Glomerular endothelial cell (primary cell): Measurements from ENCODE around the gene ZNF507. TPM values are rescaled to one million over a fixed set of nuclear protein-coding genes. Genes with fewer than 3 reads are reported as not detected.

Experiments used
- DNase-seq: peaks from one replicate; pipeline ENCODE4 v3.0.0-alpha.2; 2011; ENCODE audit warnings: low read depth, low spot score; ENCODE audit errors: extremely low read depth
- total RNA-seq: library from RNA; depleted of rRNA; stranded (reverse); fragments of >200 nt; gene quantifications from 2 replicates; pipeline ENCODE4 v1.2.3, GENCODE V29; 2015

Gene ZNF507
- total RNA-seq, 1 donor from 2014 or later, result 16.1 TPM

DNA sequence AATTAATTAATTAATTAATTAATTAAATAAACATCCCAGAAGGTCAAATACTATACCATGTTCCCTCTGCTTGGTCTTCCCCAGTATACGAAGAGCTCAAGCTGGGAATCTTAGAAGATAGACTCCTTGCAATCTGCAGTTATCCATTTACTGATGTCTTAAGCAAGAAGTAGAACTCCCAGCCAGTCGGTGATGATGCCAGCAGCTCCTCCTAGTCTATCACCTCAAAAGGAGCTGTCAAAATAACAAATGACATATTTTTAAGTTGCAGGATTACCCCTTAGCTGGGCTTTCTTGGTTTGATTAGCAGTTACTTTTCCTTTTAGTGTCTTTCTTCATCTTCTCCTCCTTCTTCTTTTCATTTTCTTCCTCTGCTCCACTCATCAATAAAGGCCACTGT lies 6.0 kb upstream of the ZNF507 start:
- DNase-seq, result no peak

DNA sequence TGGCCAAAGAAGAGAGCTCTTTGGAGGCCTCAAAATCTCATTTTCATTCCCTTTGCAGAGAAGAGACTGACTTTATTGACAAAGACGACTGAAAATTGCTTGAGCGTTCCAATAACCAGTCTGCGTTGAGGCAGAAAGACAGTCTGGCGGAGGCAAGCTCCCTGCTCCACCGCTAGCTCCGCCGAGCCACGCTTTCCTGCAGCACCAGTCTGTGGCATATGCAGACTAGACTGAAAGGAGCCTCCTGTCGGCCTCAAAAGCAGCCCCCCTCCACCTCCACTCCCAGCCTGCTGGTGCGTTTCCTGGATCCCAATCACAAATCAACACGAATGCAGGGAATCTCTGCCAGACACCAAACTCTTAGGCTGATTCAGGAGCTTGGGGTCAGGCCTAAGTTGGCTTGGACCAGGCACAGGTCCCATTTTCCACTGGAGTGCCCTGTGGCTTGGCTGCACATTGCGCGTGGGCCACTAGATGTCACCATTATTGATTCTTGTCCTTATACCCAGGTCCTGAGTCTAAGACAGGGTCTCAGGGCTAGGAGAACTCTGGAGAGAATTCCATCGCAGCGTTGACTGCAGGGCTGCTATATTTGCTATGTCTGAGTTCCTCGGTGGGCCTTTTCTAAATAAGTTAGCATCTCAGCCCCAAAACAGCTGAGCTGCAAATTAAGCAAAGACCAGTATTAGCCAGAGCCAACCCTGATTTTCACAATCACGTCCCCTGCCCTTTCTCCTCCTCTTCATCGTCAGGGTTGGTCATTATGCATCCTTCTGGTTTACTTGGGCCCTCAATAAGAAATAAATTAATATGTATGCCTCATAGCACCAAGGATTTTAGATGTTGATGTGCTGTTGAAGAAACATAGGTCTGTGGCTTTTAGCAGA lies 5.2 kb upstream of the ZNF507 start:
- DNase-seq, result no peak

- no peak for DNase-seq
These were observed 2.7 kb upstream of the ZNF507 start for GRCh38 chr19:32342695-32343094.

DNA sequence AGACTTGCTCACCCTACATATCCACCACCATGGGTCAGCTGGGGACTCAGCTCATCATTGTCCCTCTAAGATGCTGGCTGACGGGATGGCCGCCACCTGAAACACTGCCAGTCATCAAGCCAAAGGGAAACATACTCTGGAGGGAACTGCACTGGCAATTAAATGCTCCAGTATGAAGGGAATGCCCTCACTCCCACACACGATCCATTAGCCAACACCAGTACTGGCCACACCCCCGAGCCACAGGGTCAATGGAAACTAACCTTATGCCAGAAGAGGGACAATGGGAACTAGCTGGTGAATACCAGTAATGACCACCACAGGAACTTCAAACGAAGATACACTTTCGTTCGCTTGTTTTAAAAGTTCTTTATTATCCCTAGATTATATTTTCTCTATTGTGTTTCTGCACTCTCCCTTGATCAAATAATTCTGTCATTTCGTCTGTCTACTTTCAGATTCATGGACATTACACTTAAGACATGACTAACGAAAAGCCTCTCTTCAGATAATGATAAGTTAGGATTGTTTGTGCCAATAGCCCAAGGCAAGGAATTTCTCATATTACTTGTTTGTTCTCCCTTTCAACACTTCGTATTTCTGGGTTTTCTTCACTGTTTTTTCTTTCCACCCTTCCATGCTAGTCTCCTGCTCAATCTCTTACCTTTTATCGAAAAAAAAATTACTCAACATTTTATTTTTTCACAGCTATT lies 1.7 kb upstream of the ZNF507 start:
- no peak for DNase-seq

DNA sequence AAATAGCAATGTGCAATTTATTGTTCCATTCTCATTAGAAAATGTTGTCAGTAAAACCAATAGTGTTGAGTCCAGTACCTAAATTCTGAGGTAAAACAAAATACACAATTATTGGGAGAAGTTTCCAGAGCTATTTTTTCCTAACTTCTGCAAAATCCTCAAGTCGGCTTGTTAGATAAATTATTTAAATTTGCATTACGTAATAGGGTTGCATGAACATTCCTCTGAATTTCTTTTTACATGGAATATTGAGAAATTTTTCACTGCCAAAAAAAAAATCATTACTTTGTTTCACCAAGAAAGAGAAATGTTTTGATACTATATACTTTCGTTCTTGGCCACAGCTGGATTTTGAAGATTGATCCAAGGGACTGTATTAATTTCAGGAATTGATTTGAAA lies 1.5 kb downstream of the ZNF507 start:
- DNase-seq, result no peak

DNA sequence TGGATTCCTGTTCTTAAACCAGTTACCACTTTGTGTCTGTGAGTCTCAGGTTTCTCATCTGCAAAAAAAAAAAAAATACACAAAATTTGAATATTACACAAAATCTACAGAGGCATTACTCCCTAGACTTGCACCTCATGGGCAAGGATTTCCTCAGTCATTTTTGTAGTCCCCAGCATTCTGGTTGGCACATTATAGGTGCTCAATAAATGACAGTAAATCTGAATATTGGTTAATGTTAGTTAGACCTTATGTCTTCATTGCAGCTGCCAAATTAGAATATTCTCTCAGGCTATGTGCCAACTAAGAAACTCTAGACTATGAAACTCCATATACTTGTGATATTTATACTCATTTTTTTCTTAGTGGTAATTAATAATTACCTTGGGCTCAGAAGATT lies 2.2 kb downstream of the ZNF507 start:
- no peak for DNase-seq

- DNase-seq, result no peak
These were observed 3.6 kb downstream of the ZNF507 start for GRCh38 chr19:32349051-32349450.

DNA sequence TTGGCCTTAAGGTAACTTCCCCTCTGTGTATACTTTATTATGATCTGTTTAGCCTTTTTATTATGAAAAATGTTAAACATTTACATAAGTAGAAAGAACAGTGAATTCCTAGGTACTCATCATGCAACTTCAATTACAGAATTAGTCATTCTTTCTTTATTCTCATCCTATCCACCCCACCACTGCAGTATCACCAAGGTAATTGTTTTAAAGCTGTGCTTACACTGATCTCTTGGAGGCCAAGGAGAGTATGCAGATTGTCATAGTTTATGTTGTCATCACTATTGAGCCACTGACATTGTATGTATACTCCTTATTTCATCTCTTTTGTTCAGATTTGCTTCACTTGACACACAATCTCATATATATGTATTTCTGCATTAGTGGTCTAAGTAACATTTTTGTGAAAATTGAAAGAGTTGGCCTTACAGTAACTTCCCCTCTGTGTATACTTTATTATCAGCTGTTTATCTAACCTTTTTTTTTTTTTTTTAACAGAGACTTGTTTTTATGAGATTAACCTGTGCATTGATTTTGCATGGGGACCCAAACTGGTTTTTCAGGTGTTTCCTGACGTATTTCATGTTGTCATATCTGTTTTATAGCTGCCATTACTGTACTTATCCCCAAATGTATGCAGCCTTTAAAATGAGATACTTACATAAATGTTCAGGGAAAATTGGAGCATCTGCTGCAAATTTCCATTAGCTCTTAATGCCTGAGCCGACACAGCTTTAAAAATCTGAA lies 4.5 kb downstream of the ZNF507 start:
- DNase-seq, result no peak

GRCh38 chr19:32350471-32350865 lies 5.1 kb downstream of the ZNF507 start:
- DNase-seq, result no peak

- no peak for DNase-seq
These were observed 5.6 kb downstream of the ZNF507 start for GRCh38 chr19:32350987-32351348.

GRCh38 chr19:32352241-32352630 lies 6.8 kb downstream of the ZNF507 start:
- DNase-seq, result no peak

GRCh38 chr19:32354345-32354744 lies 8.9 kb downstream of the ZNF507 start:
- DNase-seq, result no peak

GRCh38 chr19:32355309-32355708 lies 9.9 kb downstream of the ZNF507 start:
- no peak for DNase-seq

DNA sequence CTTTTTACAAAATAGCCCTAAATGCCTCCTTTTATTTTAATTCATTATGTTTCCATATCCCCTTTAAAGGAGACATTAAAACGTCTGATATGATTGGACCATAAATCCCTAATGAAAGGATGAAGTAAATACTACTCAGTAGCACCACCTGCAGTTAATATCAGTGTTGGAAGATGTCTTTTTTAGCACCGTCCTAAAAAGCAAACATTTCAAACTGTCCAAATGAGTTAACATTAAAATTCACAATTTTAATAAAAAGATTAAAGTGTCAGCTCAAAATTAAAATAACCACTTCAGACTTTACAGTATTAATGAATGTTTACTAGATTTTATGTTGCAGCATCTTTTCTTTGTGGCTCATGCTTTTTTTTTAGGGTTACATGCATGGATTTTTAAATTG lies 12.3 kb downstream of the ZNF507 start:
- no peak for DNase-seq

DNA sequence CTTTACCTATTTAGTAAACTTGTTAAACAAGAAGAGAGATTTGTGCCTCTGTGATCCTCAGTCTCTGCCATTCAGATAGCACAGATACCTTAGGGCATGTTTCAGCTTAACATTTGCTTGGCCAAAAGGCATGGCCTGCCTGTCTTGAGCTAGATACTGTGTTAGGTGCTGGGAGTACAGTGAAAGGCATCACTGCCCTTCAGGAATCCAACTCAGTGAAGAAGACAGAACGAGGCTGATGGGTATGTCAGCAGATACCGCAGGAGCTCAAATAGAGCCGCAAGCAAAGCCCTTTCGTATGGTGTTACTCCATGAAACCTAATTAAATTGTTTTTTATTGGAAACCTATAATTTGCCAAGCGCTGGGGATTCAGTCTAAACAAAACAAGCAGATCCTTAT lies 12.9 kb downstream of the ZNF507 start:
- no peak for DNase-seq

GRCh38 chr19:32359581-32359980 lies 14.2 kb downstream of the ZNF507 start:
- no peak for DNase-seq

DNA sequence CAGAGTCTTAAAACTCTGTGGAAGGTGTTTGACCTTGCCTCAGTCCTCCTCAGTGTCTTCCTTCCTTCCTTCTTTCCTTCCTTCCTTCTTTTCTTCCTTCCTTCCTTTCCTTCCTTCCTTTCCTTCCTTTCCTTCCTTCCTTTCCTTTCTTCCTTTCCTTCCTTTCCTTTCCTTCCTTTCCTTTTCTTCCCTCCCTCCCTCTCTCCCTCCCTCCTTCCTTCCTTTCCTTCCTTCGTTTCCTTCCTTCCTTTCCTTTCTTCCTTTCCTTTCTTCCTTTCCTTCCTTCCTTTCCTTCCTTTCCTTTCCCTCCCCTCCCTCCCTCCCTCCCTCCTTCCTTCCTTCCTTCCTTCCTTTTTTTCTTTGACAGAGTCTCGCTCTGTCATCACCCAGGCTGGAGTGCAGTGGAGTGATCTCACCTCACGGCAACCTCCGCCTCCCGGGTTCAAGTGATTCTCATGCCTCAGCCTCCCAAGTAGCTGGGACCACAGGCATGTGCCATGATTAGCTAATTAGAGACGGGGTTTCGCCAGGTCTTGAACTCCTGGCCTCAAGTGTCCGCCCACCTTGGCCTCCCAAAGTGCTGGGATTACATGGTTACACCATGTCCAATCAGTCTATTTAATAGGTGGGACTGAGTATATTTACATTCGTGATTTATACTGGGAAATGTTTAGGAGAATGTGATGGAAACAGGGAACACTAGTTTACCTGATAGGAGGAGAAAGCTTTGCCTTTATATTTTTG lies 16.3 kb downstream of the ZNF507 start:
- no peak for DNase-seq

DNA sequence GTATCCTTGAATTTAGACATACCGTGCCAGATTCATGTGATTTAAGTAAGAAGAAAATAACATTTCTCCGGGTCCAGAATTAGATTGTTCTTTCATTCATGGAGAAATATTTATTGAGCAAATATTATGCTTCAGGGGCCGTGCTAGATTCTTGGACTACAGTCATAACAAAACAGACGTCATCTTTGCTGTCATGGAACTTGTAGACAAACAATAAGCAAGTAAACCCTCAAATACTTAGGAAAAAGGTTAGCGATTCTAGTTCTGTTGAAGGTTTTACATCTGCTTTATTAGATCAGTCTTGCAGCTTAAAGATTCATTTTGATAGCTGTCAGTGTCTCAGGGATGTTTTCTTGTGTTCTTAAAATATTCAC lies 16.9 kb downstream of the ZNF507 start:
- no peak for DNase-seq

- DNase-seq, result no peak
These were observed 17.8 kb downstream of the ZNF507 start for GRCh38 chr19:32363175-32363574.

DNA sequence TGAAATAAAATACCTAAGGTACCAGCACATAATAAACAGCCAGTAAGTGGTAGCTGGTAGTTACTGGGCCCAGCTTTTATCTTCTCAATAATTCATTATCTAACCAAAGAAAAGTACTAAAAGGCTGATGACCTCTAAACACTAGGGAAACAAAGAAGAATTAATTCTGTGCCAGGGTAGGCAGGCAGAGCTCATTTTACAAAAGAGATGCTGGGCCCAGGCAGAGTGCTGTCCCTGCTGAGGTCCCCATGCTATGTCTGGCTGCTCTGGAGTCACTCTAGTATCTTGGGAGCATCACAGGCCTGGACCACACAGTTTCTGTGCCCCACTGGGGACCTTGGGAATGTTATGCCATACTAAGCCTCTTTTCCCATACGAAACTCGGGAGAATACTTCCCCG lies 18.2 kb downstream of the ZNF507 start:
- no peak for DNase-seq

DNA sequence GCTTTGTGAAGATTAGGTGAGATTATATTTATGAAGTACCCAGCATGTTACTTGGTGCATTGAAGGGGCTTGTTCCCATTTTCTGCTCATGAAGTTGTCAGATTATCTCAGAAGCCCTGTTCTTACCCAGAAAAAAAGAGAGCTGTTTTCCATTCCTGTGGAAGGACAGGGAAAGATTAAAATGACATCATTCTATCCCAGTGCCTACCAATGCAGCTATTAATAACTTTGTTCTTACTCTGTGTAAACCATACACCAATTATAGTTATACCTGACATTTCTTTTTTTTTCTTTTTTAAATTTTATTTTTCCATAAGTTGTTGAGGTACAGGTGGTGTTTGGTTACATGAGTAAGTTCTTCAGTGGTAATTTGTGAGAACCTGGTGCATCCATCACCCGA lies 18.6 kb downstream of the ZNF507 start:
- DNase-seq, result no peak
